Stimulated activated CD8-positive, alpha-beta memory T cell treated with anti-CD3 and anti-CD28 coated beads, Interleukin-12 subunit alpha, Interleukin-12 subunit beta, amount 100 ng/mL, for 24 hours (primary cell): ENCODE measurements around the gene RIPOR1.
"Not testable (repeated sequence)": the region's sequence is repeated elsewhere in the genome, so short reads cannot be mapped to it uniquely, and the experiment has no call there.

Experiments used
- DNase-seq: peaks from one replicate; pipeline ENCODE4 v3.0.0-alpha.2; 2020; ENCODE audit errors: extremely low read depth

Gene RIPOR1, protein sequence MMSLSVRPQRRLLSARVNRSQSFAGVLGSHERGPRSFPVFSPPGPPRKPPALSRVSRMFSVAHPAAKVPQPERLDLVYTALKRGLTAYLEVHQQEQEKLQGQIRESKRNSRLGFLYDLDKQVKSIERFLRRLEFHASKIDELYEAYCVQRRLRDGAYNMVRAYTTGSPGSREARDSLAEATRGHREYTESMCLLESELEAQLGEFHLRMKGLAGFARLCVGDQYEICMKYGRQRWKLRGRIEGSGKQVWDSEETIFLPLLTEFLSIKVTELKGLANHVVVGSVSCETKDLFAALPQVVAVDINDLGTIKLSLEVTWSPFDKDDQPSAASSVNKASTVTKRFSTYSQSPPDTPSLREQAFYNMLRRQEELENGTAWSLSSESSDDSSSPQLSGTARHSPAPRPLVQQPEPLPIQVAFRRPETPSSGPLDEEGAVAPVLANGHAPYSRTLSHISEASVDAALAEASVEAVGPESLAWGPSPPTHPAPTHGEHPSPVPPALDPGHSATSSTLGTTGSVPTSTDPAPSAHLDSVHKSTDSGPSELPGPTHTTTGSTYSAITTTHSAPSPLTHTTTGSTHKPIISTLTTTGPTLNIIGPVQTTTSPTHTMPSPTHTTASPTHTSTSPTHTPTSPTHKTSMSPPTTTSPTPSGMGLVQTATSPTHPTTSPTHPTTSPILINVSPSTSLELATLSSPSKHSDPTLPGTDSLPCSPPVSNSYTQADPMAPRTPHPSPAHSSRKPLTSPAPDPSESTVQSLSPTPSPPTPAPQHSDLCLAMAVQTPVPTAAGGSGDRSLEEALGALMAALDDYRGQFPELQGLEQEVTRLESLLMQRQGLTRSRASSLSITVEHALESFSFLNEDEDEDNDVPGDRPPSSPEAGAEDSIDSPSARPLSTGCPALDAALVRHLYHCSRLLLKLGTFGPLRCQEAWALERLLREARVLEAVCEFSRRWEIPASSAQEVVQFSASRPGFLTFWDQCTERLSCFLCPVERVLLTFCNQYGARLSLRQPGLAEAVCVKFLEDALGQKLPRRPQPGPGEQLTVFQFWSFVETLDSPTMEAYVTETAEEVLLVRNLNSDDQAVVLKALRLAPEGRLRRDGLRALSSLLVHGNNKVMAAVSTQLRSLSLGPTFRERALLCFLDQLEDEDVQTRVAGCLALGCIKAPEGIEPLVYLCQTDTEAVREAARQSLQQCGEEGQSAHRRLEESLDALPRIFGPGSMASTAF

DNA sequence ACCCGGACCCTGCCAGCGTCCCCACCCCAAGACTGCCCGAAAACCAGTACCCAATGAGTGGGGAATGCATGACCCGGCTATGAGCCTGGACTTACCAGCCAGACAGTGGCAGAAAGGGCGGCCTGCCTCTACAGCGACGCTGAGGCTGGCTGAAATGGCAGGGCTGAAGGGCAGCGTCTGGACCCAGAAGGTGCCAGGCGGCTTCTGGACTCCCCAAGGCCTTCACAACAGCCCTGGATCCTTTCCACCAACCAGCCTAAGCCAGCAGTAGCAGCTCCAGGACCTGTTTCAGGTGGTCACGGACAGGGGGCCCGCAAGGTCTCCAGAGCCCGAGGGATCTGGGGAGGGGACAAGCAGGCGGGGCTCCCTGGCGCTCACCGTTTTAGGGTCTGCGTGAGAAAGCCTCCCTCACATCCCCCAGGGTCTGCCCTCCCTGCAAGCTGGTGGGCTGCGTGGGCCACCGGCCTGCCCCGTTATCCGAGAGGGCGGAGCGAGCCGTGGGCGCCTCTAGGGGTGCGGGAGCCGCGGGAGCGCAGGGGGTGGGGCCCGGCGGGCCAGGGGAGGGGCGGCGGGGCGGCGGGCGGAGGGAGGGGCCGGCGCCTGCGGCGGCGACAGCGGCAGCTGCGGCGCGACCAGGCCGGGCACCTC is at the start of gene RIPOR1:
RIPOR1 (plus strand) TSS at position 608 of the 648 bp plus-strand sequence. CDS start 9,618 bp downstream, outside the sequence.
- DNase-seq: no peak

DNA sequence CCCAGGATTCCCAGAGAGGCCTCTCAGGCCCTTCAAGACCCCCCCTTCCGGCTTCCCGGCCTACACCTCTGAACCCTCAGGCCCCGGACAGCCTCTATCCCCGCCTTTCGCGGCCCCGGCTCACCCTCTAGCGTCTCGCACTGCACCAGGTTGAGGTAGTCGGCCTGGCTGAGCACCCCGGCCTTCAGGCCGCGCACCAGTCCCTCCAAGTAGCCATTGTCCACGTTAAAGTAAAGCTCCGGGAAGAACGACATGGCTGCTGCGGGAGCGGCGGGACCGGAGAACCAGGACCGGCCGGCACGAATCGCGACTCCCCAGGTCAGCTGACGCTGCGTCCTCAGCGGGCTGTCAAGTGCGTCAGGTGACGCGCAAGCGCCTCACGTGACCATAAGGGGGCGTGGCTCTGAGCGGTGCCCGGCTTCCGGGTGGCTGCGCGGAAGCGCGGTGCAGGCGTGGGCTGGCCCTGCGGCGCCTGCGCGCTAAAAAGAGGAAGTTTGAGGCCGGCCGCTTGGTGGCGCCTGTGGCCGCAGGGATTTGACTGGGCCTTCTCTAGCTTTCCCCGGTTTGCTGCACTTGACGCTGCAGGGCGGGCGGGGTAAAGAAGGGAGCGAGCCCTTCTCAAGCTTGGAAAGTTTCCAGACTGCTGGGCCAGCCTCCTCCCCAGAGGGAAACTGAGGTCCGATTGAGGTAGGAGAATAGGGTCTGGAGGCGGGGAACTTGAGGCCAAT is 47.6 kb upstream of the RIPOR1 start, which contains the start of gene ATP6V0D1:
ATP6V0D1 (minus strand) TSS at position 325 of the 728 bp plus-strand sequence; CDS start at position 254, 71 bp downstream.
- DNase-seq: peak; percentile 96

DNA sequence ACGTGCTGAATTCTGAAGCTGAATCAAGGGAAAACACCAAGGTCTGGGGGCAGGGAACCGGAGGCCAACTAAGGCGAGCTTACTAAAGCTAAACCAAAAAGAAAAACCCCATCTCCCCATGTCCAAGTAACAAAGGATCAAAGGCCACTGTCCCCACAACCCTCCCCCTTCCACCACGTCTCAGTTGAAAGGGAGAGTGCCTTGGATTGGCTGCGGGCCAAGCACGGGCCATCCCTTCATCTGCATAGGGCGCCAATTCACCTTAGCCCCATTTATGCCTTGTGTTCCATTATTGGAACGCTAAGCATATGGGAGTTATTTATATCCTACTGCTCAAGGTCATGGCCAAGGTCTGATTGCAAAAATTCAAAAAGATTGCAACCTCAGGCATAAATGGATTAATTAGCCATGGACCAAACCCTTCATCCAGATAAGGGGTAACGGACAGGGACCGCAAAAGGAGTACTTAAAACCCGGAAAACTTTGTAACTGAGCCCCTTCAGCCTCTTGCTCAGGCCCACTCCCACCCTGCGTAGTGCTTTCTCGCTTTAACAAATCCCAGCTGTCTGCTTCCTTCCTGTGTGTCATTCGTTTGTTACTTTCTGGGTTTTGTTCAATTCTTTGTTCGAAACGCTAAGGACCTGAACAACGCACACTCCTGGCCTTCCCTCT is 46.9 kb upstream of the RIPOR1 start:
- DNase-seq: no peak

DNA sequence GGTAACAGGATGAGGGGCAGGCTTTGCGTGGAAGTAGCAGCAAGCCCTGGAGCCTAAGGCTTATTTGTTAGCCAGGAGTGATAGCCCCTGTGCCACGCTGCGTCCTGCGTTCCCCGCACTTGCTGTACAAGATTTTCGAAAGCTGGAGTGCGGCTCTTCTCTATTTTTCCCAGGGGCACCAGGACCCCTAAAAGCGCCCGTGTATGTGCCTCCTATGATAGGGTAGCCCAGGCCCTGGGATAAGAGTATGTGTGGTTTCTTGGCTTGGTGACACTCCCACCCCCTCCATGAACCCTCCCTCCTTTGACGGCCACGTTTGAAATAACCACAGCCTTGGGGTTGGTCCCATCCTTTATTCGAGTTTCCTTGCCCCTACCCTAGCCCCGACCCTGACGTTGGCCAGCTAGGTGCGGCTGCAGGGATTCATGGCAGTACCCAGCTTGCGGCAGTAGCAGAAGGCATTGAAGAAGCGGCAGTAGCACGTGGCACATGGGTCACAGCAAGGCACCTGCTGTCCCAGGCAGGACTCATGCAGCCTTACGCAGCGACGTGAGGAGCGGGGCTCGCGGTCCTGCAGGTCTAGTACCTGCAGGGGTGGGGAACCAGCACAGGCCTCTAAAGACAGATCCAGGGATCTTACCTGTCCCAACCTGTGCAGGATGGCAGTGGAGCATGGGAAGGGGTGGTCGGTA is 46.2 kb upstream of the RIPOR1 start:
- no peak for DNase-seq

DNA sequence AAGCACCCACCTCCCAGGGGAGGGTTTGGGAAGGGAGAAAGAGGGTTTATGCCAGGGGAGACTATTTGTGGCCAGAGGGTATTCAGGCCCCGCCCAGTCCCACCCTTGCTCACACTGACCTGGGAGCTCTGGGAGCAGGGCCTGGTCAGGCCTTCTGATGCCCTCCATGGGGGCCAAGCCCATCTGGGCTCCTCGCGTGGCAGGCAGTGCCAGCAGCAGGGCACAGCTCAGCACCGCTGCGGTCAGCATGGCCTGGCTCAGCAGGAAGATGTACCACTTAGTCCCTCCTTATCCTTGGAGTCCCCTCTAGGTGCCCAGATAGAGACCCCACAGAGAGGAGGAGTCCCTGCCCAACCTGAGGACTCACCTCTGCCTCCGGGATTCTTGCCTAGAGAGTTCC is 45.5 kb upstream of the RIPOR1 start, which contains the start of gene AGRP:
AGRP (minus strand) TSS at position 398 of the 400 bp plus-strand sequence; CDS start at position 249, 149 bp downstream.
- DNase-seq: no peak

DNA sequence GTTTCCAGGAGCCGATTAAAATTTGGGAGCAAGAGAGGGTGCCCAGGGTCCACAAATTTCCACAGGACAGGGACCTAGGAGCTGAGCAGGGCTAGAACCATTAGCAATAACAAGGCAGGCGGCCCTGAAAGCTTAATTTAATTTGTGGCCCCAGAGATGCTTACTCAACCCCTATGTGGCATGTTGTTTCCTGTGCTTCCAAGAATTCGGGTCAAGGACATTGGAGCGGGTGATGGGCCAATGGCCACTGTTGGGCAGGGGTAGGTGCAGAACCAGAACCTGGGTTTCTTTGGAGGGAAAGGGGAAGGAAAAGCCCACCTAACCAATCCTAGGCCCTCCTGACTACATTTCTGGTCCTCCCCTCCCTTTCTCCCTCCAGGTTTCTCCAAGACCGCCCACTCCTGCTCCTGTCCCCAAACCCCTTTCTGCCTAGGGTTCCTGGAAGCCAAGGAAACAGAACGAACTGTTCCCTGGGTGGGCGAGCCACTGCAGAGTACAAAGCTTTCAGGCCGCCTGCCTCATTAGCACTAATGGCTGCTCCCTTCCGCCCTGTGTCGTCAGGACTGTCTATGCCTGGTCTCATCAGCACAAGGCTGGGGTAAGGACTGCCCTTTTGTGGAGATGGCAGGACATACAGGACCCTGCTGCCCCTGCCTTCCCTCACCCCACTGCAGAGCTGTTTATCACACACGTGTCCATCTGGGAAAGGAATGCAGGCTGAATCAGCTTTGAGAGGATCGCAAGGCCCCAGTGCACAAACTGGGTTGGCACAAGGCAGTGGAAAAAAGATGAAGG is 44.7 kb upstream of the RIPOR1 start:
- DNase-seq: no peak

DNA sequence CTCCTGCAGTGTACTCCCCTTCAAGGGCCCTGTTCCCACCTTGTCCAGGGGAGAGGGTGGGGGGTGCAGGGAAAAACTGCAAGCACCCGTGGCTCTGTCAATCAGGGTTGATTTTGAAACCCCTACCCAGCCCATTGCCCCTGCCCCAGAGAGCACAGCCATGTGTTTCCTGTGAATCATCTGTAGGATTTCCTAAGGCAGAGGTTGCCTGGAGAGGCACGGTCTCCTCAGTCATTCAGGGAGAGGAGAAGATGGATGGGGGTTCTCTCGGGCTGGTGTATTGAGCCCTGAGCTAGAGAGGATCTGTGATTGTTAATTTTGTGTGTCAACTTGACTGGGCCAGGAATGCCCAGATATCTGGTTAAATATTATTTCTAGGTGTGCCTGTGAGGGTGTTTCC is 41.8 kb upstream of the RIPOR1 start:
- no peak for DNase-seq

DNA sequence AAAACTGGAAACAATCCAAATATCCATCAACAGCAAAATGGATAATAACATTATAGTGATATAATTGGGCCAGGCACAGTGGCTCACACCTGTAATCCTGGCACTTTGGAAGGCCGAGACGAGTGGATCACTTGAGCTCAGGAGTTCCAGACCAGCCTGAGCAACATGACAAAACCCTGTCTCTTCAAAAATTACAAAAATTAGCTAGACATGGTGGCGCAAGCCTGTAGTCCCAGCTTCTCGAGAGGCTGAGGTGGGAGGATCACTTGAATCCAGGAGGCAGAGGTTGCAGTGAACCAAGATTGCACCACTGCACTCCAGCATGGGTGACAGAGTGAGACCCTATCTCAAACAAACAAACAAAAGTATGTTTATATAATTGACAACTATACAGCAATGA is 41.1 kb upstream of the RIPOR1 start:
- not testable (repeated sequence) for DNase-seq

DNA sequence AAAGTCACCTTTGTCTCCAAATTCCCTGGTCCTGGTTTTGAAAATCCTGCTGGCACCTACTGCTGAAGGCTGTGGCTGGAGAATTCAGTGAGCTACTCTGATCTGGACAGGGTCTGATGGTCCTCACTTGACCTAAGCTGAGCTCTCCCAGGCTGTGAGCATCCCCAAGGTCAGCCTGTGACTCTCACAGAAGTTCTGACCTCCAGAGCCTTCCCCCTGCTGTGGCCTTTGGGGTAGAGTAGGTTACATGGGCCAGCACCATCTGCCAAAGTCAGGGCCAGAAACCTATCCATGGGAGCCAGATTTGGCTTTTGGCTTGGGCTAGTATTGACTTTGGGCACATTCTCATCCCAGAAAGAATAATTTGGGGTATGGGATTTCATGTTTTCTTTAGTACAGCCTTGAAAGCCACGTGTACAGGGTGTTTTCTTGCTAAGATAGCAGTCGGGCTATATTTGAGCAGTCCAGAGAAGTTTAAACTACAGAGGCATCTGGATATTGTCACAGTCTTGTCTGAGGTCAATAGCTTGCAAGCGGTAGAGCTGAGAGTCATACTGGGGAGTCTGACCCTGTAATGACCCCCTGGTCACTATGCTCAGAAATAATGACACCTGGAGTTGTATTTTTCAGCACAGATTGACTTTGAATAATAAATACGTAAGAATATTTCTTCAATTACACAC is 39.1 kb upstream of the RIPOR1 start:
- no peak for DNase-seq

DNA sequence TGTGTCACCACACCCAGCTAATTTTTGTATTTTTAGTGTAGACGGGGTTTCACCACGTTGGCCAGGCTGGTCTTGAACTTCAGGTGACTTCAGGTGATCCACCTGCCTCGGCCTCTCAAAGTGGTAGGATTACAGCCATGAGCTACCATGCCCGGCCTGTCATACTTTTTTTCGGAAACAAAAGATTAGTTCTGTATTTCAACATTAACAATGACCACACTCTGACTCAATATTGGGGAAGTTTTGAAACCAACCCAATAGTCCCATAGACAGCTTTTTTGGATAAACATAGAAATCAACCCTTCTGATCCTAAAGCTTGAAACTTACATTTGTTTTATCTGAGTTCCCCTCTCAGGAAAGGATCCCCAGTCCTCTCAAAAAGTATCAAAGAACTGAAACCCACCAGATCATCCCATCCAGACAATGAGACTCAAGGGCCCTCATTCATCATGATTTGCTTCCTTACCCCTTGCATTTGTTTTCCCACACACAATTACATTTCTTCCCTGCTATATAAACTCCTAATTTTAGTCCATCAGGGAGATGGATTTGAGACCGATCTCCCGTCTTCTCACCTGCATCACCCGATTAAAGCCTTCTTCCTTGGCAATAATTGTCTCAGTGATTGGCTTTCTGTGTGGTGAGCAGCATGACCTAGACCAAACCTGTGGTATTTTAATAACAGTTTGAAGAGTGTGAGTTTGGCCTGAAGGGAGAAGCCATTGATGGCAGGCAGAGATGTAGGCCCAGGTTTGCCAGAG is 38.1 kb upstream of the RIPOR1 start:
- DNase-seq: no peak

DNA sequence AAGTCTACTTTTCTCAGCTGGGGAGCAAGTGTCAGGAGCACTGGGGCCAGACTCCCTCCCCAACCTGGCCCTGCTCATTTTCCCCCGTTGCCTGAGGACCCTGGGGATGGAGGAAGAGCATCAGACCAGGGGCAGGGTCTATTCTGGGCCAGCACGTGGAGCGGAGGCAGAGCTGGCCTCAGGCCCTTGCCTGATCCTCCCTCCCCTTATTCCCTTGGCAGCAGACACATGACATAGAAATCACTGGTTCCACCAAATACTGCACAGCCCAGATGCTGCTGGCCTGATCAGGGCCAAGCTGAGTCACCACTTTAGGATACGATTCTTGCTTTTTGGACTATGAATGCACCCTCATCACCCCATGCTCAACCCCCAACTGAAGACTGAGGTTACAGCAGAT is 29.5 kb upstream of the RIPOR1 start:
- no peak for DNase-seq

DNA sequence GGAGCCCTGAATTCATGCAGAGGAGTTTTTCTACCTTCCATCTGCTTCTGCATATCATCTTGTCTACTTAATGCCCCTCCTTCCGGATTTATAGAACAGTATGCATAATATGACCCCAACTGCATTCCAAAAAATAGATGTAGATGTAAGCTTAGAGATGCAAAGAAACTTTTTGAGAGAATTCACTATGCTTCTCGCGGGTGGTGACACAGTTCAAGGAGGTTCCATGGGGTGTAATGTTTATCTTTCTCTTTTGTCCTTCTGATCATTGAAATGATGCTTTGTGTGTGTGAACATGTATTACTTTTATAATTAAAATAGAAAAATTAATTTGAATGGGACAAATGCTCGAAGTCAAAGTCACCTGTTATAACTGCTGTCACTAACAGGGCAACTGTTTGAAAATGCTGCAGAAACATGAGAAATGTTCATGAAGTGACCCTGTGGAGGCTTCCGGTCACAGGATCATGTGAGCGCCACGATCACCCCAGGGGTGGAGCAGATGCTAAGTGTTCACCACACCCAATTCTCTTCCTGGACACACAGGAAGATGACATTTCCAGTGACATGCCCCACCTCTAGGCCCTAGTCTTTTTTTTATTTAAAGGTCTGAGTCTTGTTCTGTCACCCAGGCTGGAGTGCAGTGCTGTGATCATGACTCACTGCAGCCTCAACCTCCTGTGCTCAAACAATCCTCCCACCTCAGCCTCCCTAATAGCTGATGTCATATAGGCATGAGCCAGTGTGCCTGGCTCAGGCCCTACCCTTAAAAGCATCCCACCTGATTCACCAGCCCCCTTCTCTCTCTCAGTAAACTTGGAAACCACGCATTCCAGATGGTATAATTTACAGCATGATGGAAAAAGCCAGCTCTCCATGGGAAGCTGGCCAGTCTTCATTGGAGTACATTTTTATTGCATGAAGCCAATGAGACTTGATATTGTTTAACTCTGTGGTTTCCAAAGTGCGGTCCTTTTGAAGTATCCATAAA is 24.3 kb upstream of the RIPOR1 start:
- no peak for DNase-seq

DNA sequence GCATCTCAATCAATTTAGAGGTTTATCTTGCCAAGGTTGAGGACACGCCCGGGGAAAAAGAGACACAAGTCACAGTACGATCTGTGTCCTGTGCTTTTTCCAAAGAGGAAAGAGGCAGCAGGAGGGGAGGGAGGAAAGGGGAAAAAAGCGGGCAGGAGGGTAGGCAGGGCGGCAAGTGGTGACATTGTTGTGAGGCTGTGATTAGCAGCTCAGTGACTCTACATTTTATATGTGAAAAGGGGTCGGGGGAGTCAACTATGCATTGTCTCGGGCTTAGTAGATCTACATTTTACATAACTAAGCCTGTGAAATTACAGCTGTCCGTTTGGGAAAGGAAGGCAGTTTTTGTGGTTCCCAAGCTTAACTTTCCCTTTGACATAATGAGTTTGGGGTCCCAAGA is 22.2 kb upstream of the RIPOR1 start:
- no peak for DNase-seq

DNA sequence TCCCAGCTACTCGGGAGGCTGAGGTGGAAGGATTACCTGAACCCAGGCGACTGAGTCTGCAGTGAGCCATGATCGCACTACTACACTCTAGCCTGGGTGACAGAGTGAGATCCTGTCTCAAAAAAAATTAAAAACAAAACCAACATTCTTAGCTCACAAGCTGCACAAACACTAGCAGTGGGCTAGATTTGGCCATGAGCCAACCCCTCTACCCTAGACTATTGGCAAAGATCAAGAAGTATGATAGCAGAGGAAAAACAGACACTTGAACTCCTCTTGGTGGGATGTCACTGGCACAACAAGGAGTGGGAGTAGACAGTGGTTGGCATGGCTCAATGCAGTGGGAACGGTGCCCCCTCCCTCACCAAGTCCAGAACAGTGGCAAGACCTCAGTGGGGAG is 19.6 kb upstream of the RIPOR1 start:
- DNase-seq: no peak

DNA sequence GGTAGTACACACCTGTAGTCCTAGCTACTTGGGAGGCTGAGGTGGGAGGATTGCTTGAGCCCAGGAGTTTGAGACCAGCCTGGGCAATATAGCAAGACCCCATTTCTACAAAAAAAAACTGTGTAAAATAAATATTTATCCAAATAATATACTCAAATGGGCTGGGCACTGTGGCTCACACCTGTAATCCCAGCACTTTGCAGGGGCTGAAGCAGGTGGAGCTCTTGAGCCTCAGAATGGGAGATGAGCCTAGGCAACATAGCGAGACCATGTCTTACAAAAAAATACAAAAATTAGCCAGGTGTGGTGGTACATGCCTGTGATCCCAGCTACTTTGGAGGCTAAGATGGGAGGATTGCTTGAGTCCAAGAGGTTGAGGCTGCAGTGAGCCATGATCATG is 14.7 kb upstream of the RIPOR1 start:
- not testable (repeated sequence) for DNase-seq

DNA sequence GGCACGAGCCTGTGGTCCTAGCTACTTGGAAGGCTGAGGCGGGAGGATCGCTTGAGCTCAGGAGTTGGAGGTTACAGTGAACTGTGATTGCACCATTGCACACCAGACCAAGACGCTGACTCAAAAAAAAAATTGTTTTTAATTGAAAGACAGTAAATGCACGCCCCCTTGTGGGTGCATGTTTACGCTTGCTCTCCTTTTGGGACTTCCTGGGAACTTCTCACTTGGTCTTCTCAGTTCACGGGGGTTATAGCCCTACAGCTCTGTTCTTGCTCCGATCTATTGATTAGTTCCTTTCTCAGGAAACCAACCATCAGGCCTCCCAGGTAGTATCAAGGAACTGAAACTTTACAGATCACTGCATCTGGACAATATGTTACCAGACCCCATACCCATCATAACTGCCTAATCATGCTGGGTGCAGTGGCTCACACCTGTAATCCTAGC is 14.2 kb upstream of the RIPOR1 start:
- DNase-seq: peak; percentile 57
